NK-92 (cell line): Measurements from ENCODE around the gene TUBA1C.
"Not testable (repeated sequence)": the region's sequence is repeated elsewhere in the genome, so short reads cannot be mapped to it uniquely, and the experiment has no call there.

Experiments used
- DNase-seq: peaks from one replicate; lab custom pipeline; 2025; ENCODE audit not compliant: unreplicated experiment; lab: John Stamatoyannopoulos, UW

TUBA1C gene

GRCh38 chr12:49305762-49306510 is 41.1 kb downstream of the TUBA1C start:
- no peak for DNase-seq

GRCh38 chr12:49309386-49309785 is 44.5 kb downstream of the TUBA1C start:
- no peak for DNase-seq

GRCh38 chr12:49310451-49311000 is 45.6 kb downstream of the TUBA1C start:
- DNase-seq = not testable (repeated sequence)

GRCh38 chr12:49314811-49315210 is 49.9 kb downstream of the TUBA1C start:
- DNase-seq = no peak

GRCh38 chr12:49317118-49317517 is 52.2 kb downstream of the TUBA1C start:
- not testable (repeated sequence) for DNase-seq

- DNase-seq = not testable (repeated sequence)
These were observed 55.7 kb downstream of the TUBA1C start for GRCh38 chr12:49320411-49321103.

- no peak for DNase-seq
These were observed 57.5 kb downstream of the TUBA1C start for GRCh38 chr12:49322367-49322707.

GRCh38 chr12:49322708-49323523 is 58.0 kb downstream of the TUBA1C start, which contains the start of gene TROAP:
TROAP (plus strand) TSS chr12:49323255; CDS start chr12:49323609, 354 bp downstream.
- DNase-seq = peak; percentile 64

GRCh38 chr12:49323524-49324097 is 58.7 kb downstream of the TUBA1C start:
- no peak for DNase-seq
